Germinal center (tissue), 1 donor: Measurements from ENCODE around the gene NKX1-1.

ENCODE experiments used
- DNase-seq: peaks from one replicate; pipeline ENCODE4 v3.0.0; 2012; ENCODE audit warnings: mixed read lengths, low spot score

The NKX1-1 gene

GRCh38 chr4:1385373-1386340 lies 20.6 kb downstream of the NKX1-1 start:
- no peak for DNase-seq

- DNase-seq, result no peak
These were observed 21.4 kb downstream of the NKX1-1 start for GRCh38 chr4:1384675-1385372.

- DNase-seq, result no peak
These were observed 22.3 kb downstream of the NKX1-1 start for GRCh38 chr4:1383728-1384591.

GRCh38 chr4:1382776-1383727 lies 23.2 kb downstream of the NKX1-1 start:
- no peak for DNase-seq

- no peak for DNase-seq
These were observed 24.2 kb downstream of the NKX1-1 start for GRCh38 chr4:1381944-1382541.

GRCh38 chr4:1381181-1381621 lies 25.0 kb downstream of the NKX1-1 start:
- no peak for DNase-seq

- DNase-seq, result no peak
These were observed 25.7 kb downstream of the NKX1-1 start for GRCh38 chr4:1380368-1381151.

GRCh38 chr4:1379801-1380331 lies 26.4 kb downstream of the NKX1-1 start:
- no peak for DNase-seq

- no peak for DNase-seq
These were observed 26.9 kb downstream of the NKX1-1 start for GRCh38 chr4:1379351-1379781.

GRCh38 chr4:1378559-1379231 lies 27.5 kb downstream of the NKX1-1 start:
- DNase-seq, result no peak

GRCh38 chr4:1377606-1378261 lies 28.5 kb downstream of the NKX1-1 start:
- no peak for DNase-seq

GRCh38 chr4:1376841-1377605 lies 29.2 kb downstream of the NKX1-1 start:
- no peak for DNase-seq

- no peak for DNase-seq
These were observed 29.8 kb downstream of the NKX1-1 start for GRCh38 chr4:1376391-1376840.

- DNase-seq, result no peak
These were observed 30.4 kb downstream of the NKX1-1 start for GRCh38 chr4:1375761-1376322.

GRCh38 chr4:1375051-1375721 lies 31.1 kb downstream of the NKX1-1 start:
- no peak for DNase-seq

GRCh38 chr4:1374706-1375045 lies 31.6 kb downstream of the NKX1-1 start:
- DNase-seq, result no peak
